ENCODE results near the gene BRWD1.

Gene BRWD1

GRCh38 chr21:39326607-39327307, 13.3 kb upstream of the BRWD1 start:
- DNase-seq = no peak

GRCh38 chr21:39325458-39325857, 12.0 kb upstream of the BRWD1 start:
- no peak for DNase-seq

- no peak for DNase-seq
These were observed 8.0 kb upstream of the BRWD1 start for GRCh38 chr21:39321424-39321823.

- no peak for DNase-seq
These were observed 6.4 kb upstream of the BRWD1 start for GRCh38 chr21:39319814-39320332.

GRCh38 chr21:39319251-39319756, 5.9 kb upstream of the BRWD1 start:
- DNase-seq = no peak

GRCh38 chr21:39318091-39318959, 4.9 kb upstream of the BRWD1 start:
- DNase-seq = no peak

- DNase-seq = no peak
These were observed 4.0 kb upstream of the BRWD1 start for GRCh38 chr21:39317134-39318090.

GRCh38 chr21:39316729-39317128, 3.3 kb upstream of the BRWD1 start:
- no peak for DNase-seq

GRCh38 chr21:39315603-39316445, 2.4 kb upstream of the BRWD1 start:
- DNase-seq = no peak

GRCh38 chr21:39314143-39315027, 953 bp upstream of the BRWD1 start:
- DNase-seq = peak; percentile 78

GRCh38 chr21:39313042-39313570, 326 bp downstream of the BRWD1 start:
- DNase-seq = peak; percentile 78

- peak; percentile 99 for DNase-seq
These were observed 1.1 kb downstream of the BRWD1 start for GRCh38 chr21:39312112-39313041.

- no peak for DNase-seq
These were observed 2.3 kb downstream of the BRWD1 start for GRCh38 chr21:39311164-39311563.

- DNase-seq = no peak
These were observed 6.0 kb downstream of the BRWD1 start for GRCh38 chr21:39307466-39307865.

GRCh38 chr21:39300587-39300986, 12.8 kb downstream of the BRWD1 start:
- DNase-seq = no peak

- no peak for DNase-seq
These were observed 16.5 kb downstream of the BRWD1 start for GRCh38 chr21:39296891-39297290.

- DNase-seq = no peak
These were observed 24.4 kb downstream of the BRWD1 start for GRCh38 chr21:39288987-39289386.

- no peak for DNase-seq
These were observed 30.5 kb downstream of the BRWD1 start for GRCh38 chr21:39282911-39283310.

- no peak for DNase-seq
These were observed 31.6 kb downstream of the BRWD1 start for GRCh38 chr21:39281853-39282252.
